GM19438 (cell line): ENCODE results near the gene PHF21B.
"Not testable (repeated sequence)": the region's sequence is repeated elsewhere in the genome, so short reads cannot be mapped to it uniquely, and the experiment has no call there.

Source experiments
- ATAC-seq: cut with Tn5 transposase; IDR thresholded peaks from one replicate; pipeline ENCODE4 v1.9.1; 2021; ENCODE audit warnings: low read depth; ENCODE audit not compliant: unreplicated experiment

Gene PHF21B

GRCh38 chr22:45009606-45010531 is at the start of gene PHF21B:
PHF21B (minus strand) TSS chr22:45010005; CDS start chr22:45009549, 456 bp downstream.
- no peak for ATAC-seq

- no peak for ATAC-seq
Observed at GRCh38 chr22:45059296-45059695, 49.5 kb upstream of the PHF21B start.

- ATAC-seq, result no peak
Observed at GRCh38 chr22:45058622-45058912, 48.8 kb upstream of the PHF21B start.

DNA sequence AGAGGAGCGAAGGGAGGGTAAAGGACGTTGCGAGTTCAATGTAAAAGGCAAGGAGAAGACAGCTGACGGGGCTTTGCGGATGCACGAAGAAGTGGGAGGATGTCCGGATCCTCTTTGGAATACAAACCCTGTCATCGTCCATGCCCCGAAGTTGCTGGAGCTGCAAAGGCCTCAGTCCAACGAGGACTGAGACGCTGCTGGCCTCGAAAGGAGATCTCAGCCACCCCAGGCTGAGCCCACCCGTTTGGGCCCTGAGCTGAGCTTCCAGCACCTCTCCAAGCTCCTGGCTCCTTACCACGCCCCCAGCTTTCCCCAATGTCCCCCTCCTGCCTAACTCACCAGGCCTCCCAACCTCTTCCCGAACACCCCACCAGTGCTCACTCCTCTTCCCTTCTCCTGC is 46.1 kb upstream of the PHF21B start:
- no peak for ATAC-seq

DNA sequence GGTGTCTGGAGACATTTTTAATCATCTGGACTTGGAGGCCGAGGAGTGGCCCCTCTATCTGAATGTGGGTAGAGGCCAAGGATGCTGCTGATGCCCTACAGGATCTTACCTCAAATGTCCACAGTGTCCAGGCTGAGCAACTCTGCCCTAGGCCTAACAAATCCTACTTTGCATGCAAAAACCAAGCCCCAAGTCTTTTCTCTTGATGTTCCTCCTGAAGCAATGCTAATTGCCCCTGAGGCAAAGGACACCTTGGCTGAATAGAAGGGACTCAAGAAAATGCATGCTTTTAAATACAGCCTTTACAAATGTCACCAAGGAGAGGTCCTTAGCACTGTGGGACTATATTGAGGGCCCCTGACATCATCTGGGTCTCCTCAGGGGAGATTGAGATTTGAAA is 43.8 kb upstream of the PHF21B start:
- no peak for ATAC-seq

- ATAC-seq, result no peak
Observed at GRCh38 chr22:45053094-45053493, 43.3 kb upstream of the PHF21B start.

DNA sequence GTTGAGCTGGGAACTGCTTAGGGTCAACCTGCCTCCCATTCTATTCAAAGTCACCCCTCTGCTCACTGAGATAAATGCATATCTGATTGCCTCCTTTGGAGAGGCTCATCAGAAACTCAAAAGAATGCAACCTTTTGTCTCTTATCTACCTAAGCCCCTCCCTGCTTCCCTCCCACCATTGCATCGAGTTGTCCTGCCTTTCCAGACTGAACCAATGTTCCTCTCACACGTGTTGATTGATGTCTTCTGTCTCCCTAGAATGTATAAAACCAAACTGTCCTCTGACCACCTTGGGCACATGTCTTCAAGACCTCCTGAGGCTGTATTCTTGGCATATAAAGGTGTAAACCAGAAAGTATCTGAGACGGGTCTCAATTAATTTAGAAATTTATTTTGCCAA is 42.9 kb upstream of the PHF21B start:
- ATAC-seq, result not testable (repeated sequence)

- no peak for ATAC-seq
Observed at GRCh38 chr22:45051946-45052345, 42.1 kb upstream of the PHF21B start.

DNA sequence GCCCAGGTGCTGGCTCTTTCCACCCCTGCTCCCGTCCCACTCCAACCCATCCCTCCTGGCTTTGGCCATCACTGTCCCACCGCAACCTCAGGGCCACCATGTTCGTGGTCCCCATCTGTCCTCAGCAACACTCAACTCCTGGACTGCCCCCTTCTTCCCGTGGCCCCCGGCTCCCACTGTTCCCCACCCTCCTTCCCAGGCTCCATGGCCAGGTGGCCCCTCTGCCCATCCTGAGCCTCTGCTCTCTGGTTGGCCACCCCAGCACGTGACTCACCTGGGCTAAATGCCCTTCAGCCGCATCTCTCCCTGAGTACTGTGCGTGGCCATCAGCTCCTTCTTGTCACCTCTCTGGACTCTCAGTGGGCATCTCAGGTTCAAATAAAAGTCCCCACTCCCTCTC is 41.6 kb upstream of the PHF21B start:
- ATAC-seq, result no peak

DNA sequence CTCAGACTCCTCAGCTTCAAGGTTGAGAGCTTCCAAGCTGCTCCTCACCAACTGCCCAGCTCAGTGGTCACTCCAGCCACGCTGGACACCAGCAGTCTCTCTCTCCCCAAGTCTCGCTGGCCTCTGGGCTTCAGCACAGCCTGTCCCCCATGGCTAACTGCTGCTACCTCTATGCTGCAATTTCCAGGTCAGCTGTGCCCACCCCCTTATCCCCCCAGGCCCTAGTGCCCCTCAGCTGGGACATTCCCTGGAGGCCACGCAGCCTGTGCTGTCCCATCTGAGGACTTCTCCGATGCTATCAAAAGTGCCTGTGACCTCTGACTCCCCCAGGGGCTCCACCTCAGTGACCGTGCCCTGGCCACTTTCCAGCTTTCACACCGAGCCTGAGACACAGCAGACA is 37.5 kb upstream of the PHF21B start:
- no peak for ATAC-seq

GRCh38 chr22:45045208-45045607 is 35.4 kb upstream of the PHF21B start:
- ATAC-seq, result no peak

DNA sequence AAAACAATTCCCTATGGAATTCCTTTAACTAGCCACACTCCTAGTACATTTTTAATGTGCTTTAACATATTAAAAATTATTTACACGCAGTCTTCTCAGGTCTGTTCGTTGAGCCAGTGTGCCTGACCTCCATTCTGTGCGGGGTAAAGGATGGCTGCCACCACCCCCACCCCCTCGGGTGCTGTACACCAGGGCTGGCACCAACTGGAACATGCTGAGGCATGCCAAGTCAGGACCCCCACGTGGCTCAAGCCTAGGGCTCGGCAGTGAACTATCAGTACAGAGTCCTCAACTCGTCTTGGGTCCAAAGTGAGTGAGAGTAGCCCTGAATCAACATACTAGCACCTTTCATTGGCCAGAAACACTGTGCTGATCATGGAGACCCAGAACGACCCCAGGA is 32.5 kb upstream of the PHF21B start:
- no peak for ATAC-seq

GRCh38 chr22:45039133-45039532 is 29.3 kb upstream of the PHF21B start:
- no peak for ATAC-seq

- no peak for ATAC-seq
Observed at GRCh38 chr22:45036154-45036553, 26.3 kb upstream of the PHF21B start.

GRCh38 chr22:45034821-45035220 is 25.0 kb upstream of the PHF21B start:
- ATAC-seq, result no peak

GRCh38 chr22:45034156-45034555 is 24.4 kb upstream of the PHF21B start:
- no peak for ATAC-seq

- ATAC-seq, result no peak
Observed at GRCh38 chr22:45033136-45033535, 23.3 kb upstream of the PHF21B start.

DNA sequence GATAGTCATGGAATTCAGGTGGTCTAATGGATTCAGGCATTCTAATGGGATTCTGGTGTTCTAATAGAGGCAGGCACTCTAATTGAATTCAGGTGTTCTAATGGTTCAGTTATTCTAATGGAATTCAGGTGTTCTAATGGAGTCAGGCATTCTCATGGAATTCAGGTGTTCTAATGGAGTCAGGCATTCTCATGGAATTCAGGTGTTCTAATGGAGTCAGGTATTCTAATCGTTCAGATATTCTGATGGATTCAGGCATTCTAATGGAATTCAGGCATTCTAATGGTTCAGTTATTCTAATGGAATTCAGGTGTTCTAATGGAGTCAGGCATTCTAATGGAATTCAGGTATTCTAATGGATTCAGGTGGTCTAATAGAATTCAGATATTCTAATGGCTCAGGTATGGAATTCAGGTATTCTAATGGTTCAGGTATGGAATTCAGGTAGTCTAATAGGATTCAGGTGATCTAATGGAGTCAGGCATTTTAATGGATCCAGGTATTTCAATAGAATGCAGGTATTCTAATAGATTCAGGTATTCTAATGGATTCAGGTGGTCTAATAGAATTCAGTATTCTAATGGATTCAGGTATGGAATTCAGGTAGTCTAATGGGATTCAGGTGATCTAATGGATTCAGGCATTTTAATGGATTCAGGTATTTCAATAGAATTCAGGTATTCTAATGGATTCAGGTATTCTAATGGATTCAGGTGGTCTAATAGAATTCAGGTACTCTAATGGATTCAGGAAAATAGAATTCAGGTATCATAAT is 22.0 kb upstream of the PHF21B start:
- ATAC-seq, result no peak

- no peak for ATAC-seq
Observed at GRCh38 chr22:45029501-45029900, 19.7 kb upstream of the PHF21B start.

DNA sequence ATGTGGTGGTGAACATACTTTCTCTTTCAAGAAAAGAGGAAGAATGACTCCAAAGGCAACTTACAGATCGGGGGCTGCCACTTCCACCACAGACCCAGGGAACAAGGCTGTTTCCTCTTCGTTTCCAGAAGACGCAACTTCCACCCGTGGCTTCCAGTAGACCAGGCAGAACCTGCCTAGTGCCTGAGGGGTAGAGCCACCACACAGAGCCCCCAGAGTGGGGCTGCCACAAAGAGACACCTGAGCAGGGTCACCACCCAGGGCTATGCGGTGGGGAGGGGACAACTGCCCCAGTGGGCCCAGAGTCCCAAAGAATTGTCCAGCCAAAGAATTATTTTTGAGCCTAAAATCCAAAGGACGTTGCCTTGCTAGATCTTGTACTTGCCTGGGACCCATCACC is 16.7 kb upstream of the PHF21B start:
- no peak for ATAC-seq

GRCh38 chr22:45023431-45023830 is 13.6 kb upstream of the PHF21B start:
- no peak for ATAC-seq
